ENCODE results near the gene RNASEH1. TPM values are rescaled to one million over a fixed set of nuclear protein-coding genes. Genes with fewer than 3 reads are reported as not detected.

Gene RNASEH1
- total RNA-seq, 1 experiment from 2014 or later = 42.0 TPM

GRCh38 chr2:3535467-3535793 is 22.7 kb downstream of the RNASEH1 start:
- Histone ChIP-seq H3K4me2 (ENCODE audit: insufficient read depth, insufficient read length, low read length) (no peak overlapping the region), H3K4ac (ENCODE audit: low read depth, low read length) (no peak overlapping the region), H3K27ac (ENCODE audit: insufficient read length, low read depth, low read length) (no peak overlapping the region), H4K20me1 (ENCODE audit: control insufficient read depth, insufficient read depth, insufficient read length) (no peaks in the 10 kb centered on the region), H3K23me2 (ENCODE audit: insufficient read length, low read depth, low read length, poor library complexity, severe bottlenecking) (no peaks in the 10 kb centered on the region), H2BK120ac (ENCODE audit: low read depth, low read length, poor library complexity, severe bottlenecking) (no peak overlapping the region), H3K56ac (ENCODE audit: insufficient read length, low read depth, low read length) (no peak overlapping the region), H4K5ac (ENCODE audit: insufficient read length, low read depth, low read length) (no peak overlapping the region), H3K79me2 (ENCODE audit: insufficient read depth, low read length) (no peaks in the 10 kb centered on the region), H3K9me3 (ENCODE audit: control insufficient read depth, low read depth, low read length) (no peaks in the 10 kb centered on the region), H3K27me3 (ENCODE audit: insufficient read depth, low read length) (no peaks in the 10 kb centered on the region), H2BK12ac (ENCODE audit: insufficient read length, low read depth, low read length) (no peak overlapping the region), H2AK5ac (ENCODE audit: insufficient read length, low read length) (no peak overlapping the region), H3K79me1 (ENCODE audit: insufficient read depth, low read depth, low read length, poor library complexity, severe bottlenecking) (no peaks in the 10 kb centered on the region), H2BK20ac (ENCODE audit: low read depth, low read length, poor library complexity, severe bottlenecking) (no peak overlapping the region), H3K23ac (ENCODE audit: insufficient read length, low read depth, low read length) (no peak overlapping the region), H2BK5ac (ENCODE audit: insufficient read length, low read length) (no peak overlapping the region), H2BK15ac (ENCODE audit: low read depth, low read length) (no peak overlapping the region), H3T11ph (ENCODE audit: low read length) (no peak overlapping the region), H3K4me1 (ENCODE audit: insufficient read depth, low read length) (no peaks in the 10 kb centered on the region; the same call in 1 of the 2 replicates), H3K18ac (ENCODE audit: insufficient read length, low read depth, low read length) (no peak overlapping the region), H4K91ac (ENCODE audit: insufficient read length, low read depth, low read length) (no peak overlapping the region), H3K9ac (ENCODE audit: extremely low read depth, insufficient read length, low read length) (no peak overlapping the region), H4K8ac (replicated peaks; ENCODE audit: insufficient read length, low read depth, low read length) (no peak overlapping the region), H2AFZ (ENCODE audit: low read length) (no peak overlapping the region), H3K14ac (ENCODE audit: insufficient read depth, low read length) (no peak overlapping the region)
- no peaks in the 10 kb centered on the region for H3K27me3 Mint-ChIP-seq (ENCODE audit: low read depth)
- no peak for DNase-seq
- peaks cover 12 to 19% of the 10 kb centered on the region in 2 experiments for H3K4me1 Mint-ChIP-seq
- peaks cover 1 to 8% (median 8%) of the 10 kb centered on the region in 3 experiments; a peak in 5 of 7 replicates for H3K36me3 Mint-ChIP-seq (ENCODE audit: insufficient read depth in 1 of 3, low read depth in 3 of 3)
- TF ChIP-seq CTCF (conservative IDR thresholded peaks at IDR 0.05) = no peak
- H3K4me3 Mint-ChIP-seq = no peak overlapping the region
- H3K27ac Mint-ChIP-seq = peak overlapping the region; percentile 34 to 62 (median 52); a peak in 4 of 7 replicates
- WGBS (ENCODE audit: extremely low coverage, insufficient read length, low lambda C conversion rate) = no CpG with 5 or more reads among the region's 5 CpGs
- H3K9me3 Mint-ChIP-seq = no peaks in the 10 kb centered on the region; a peak in 1 of 5 replicates
